Natural killer cell (primary cell): ENCODE data around the gene MFAP4. TPM values are rescaled to one million over a fixed set of nuclear protein-coding genes. Genes with fewer than 3 reads are reported as not detected.

Source experiments
- ATAC-seq, 3 donors: fragments of 150-1000 bp in 2 of 3; fragments of 200-7000 bp in 1 of 3; cut with Tn5 transposase; 1 replicate in 1 of 3; 2 replicates in 2 of 3; pipeline ENCODE4 v1.10.0; 2021; ENCODE audit warnings: mild to moderate bottlenecking in 2 of 3, moderate library complexity in 2 of 3
- DNase-seq, 2 donors: peaks; one replicate each; pipeline versions ENCODE4 v3.0.0 to v3.0.0-alpha.2; 2013 to 2021; ENCODE audit warnings: mixed read lengths in 1 of 2
- H3K27ac ChIP-seq: one replicate; pipeline ENCODE4 v1.5.1; 2013; ENCODE audit warnings: mild to moderate bottlenecking, low read length
- H3K27me3 ChIP-seq: one replicate; pipeline ENCODE4 v1.6.1; 2013; ENCODE audit warnings: low read length; ENCODE audit not compliant: control insufficient read depth, insufficient read depth
- H3K36me3 ChIP-seq: one replicate; pipeline ENCODE4 v1.6.1; 2013; ENCODE audit warnings: low read length; ENCODE audit not compliant: control insufficient read depth, insufficient read depth
- H3K4me1 ChIP-seq: one replicate; pipeline ENCODE4 v1.6.1; 2013; ENCODE audit warnings: low read length; ENCODE audit not compliant: control insufficient read depth, insufficient read depth
- H3K4me3 ChIP-seq: one replicate; pipeline ENCODE4 v1.5.1; 2013; ENCODE audit warnings: low read length
- H3K9me3 ChIP-seq: one replicate; pipeline ENCODE4 v1.6.1; 2013; ENCODE audit warnings: low read length; ENCODE audit not compliant: control insufficient read depth, insufficient read depth
- H3K27ac Mint-ChIP-seq, 2 donors: one replicate each; pipeline ENCODE4 v1.8.0; 2022; ENCODE audit warnings: mild to moderate bottlenecking in 2 of 2, mixed read lengths in 2 of 2, moderate library complexity in 1 of 2
- H3K27me3 Mint-ChIP-seq, 2 donors: one replicate each; pipeline ENCODE4 v1.8.0; 2022; ENCODE audit warnings: low read depth in 2 of 2, mixed read lengths in 2 of 2
- H3K36me3 Mint-ChIP-seq: one replicate; pipeline ENCODE4 v1.8.0; 2022; ENCODE audit warnings: mixed read lengths
- H3K4me1 Mint-ChIP-seq, 2 donors: one replicate each; pipeline ENCODE4 v1.8.0; 2022; ENCODE audit warnings: mixed read lengths in 2 of 2
- H3K4me3 Mint-ChIP-seq: one replicate; pipeline ENCODE4 v1.8.0; 2022; ENCODE audit warnings: mild to moderate bottlenecking, moderate library complexity, mixed read lengths
- H3K9me3 Mint-ChIP-seq, 2 donors: one replicate each; pipeline ENCODE4 v1.8.0; 2022; ENCODE audit warnings: mixed read lengths in 2 of 2
- WGBS: methylation state at CpG from one replicate; pipeline ENCODE4 v1.1.7; 2013; ENCODE audit warnings: missing lambda C conversion rate; ENCODE audit not compliant: insufficient coverage; 5-methylcytosine and 5-hydroxymethylcytosine counted together
- intact Hi-C: fragments of 100-400 bp; cut with micrococcal nuclease; formaldehyde crosslinking; loops from one replicate; pipeline ENCODE4 v1.14.2; 2022
- total RNA-seq, 4 donors: library from RNA; stranded (reverse); fragments of 120-200 nt in 1 of 4; gene quantifications; one replicate each; pipeline versions ENCODE4 v1.2.3 to v1.2.4, GENCODE V29; 2013 to 2022
- TF ChIP-seq, protein P1 (sequence below): fragments of 200-600 bp; IDR thresholded peaks from one replicate; pipeline ENCODE4 v1.8.0; 2022; ENCODE audit warnings: antibody characterized with exemption

MFAP4 gene
- total RNA-seq, 3 donors from 2014 or later (not counting 1 experiment from before 2014, with no cell fraction given), result not detected

DNA sequence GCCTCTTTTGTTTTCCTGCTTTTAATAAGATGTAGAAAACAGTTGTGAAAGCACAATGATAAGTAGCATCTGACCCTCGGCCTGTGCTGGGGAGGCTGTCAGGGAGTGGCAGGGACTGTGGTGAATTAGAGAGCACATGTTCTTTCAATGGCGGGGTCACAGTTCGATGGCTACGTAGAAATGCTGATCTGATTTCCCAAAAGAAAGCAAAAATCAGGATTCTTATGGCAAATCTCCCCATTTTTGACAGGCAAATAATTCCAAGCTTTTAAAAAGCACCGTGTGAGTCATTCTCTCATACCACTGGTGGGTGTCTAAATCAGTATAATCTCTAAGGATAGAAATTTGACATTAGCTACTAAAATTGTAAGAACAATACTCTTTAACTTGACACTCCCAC, 12.9 kb downstream of the MFAP4 start:
- Mint-ChIP-seq H3K27me3 (no peaks in the 10 kb centered on the region), H3K36me3 (no peaks in the 10 kb centered on the region), H3K4me1 (peaks cover 65 to 81% of the 10 kb centered on the region in 2 donors), H3K9me3 (no peaks in the 10 kb centered on the region), H3K4me3 (peak overlapping the region; percentile 25), H3K27ac (peak overlapping the region in 1 of 2 donors; percentile 16)
- Histone ChIP-seq H3K27ac (no peak overlapping the region), H3K9me3 (no peaks in the 10 kb centered on the region), H3K4me3 (no peak overlapping the region), H3K4me1 (peaks cover 72% of the 10 kb centered on the region), H3K27me3 (no peaks in the 10 kb centered on the region), H3K36me3 (no peaks in the 10 kb centered on the region)
- WGBS, result 93% methylated on average over 5 of the region's 5 CpGs
- intact Hi-C loops, result loop anchor here (5.0 kb wide), 1 partner anchor 133 kb away; no protein-coding TSS in a partner anchor
- DNase-seq (no peak), ATAC-seq (no peak)
- TF ChIP-seq, protein P1, sequence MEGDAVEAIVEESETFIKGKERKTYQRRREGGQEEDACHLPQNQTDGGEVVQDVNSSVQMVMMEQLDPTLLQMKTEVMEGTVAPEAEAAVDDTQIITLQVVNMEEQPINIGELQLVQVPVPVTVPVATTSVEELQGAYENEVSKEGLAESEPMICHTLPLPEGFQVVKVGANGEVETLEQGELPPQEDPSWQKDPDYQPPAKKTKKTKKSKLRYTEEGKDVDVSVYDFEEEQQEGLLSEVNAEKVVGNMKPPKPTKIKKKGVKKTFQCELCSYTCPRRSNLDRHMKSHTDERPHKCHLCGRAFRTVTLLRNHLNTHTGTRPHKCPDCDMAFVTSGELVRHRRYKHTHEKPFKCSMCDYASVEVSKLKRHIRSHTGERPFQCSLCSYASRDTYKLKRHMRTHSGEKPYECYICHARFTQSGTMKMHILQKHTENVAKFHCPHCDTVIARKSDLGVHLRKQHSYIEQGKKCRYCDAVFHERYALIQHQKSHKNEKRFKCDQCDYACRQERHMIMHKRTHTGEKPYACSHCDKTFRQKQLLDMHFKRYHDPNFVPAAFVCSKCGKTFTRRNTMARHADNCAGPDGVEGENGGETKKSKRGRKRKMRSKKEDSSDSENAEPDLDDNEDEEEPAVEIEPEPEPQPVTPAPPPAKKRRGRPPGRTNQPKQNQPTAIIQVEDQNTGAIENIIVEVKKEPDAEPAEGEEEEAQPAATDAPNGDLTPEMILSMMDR, result no peak

GRCh38 chr17:19372866-19373504, 14.0 kb downstream of the MFAP4 start:
- Histone ChIP-seq H3K9me3 (no peaks in the 10 kb centered on the region), H3K4me3 (no peak overlapping the region), H3K4me1 (peaks cover 73% of the 10 kb centered on the region), H3K36me3 (no peaks in the 10 kb centered on the region), H3K27ac (no peak overlapping the region), H3K27me3 (no peaks in the 10 kb centered on the region)
- peak overlapping the region; percentile 31 for H3K4me3 Mint-ChIP-seq
- 93% methylated on average over 7 of the region's 8 CpGs for WGBS
- no peaks in the 10 kb centered on the region for H3K9me3 Mint-ChIP-seq
- no peaks in the 10 kb centered on the region for H3K36me3 Mint-ChIP-seq
- TF ChIP-seq, protein P1, result no peak
- H3K27ac Mint-ChIP-seq, result peak overlapping the region in 1 of 2 donors; percentile 95
- no peak for DNase-seq
- no peak for ATAC-seq
- no peaks in the 10 kb centered on the region for H3K27me3 Mint-ChIP-seq
- H3K4me1 Mint-ChIP-seq, result peaks cover 74 to 84% of the 10 kb centered on the region in 2 donors
- intact Hi-C loops, result loop anchor here (5.0 kb wide), 1 partner anchor 134 kb away; no protein-coding TSS in a partner anchor

- Mint-ChIP-seq H3K4me1 (peaks cover 71 to 85% of the 10 kb centered on the region in 2 donors), H3K27ac (peak overlapping the region; percentile 91 to 95), H3K36me3 (no peaks in the 10 kb centered on the region), H3K27me3 (no peaks in the 10 kb centered on the region), H3K4me3 (peak overlapping the region; percentile 83), H3K9me3 (no peaks in the 10 kb centered on the region)
- H3K4me1 ChIP-seq, result peaks cover 71% of the 10 kb centered on the region
- H3K4me3 ChIP-seq, result no peak overlapping the region
- no peaks in the 10 kb centered on the region for H3K36me3 ChIP-seq
- no peaks in the 10 kb centered on the region for H3K27me3 ChIP-seq
- intact Hi-C loops, result loop anchor here (5.0 kb wide), 1 partner anchor 135 kb away; no protein-coding TSS in a partner anchor
- no peak for ATAC-seq
- H3K27ac ChIP-seq, result peak overlapping the region; percentile 80
- WGBS, result 71% methylated on average over 12 of the region's 12 CpGs
- H3K9me3 ChIP-seq, result no peaks in the 10 kb centered on the region
- TF ChIP-seq, protein P1, result no peak
- no peak for DNase-seq
Measured at GRCh38 chr17:19372439-19372838, 14.6 kb downstream of the MFAP4 start.
